A549 (cell line): Measurements from ENCODE around the gene VPS51. TPM values are rescaled to one million over a fixed set of nuclear protein-coding genes. Genes with fewer than 3 reads are reported as not detected.

ENCODE experiments used
- ATAC-seq, 2 experiments: fragments of 200-7000 bp in 1 of 2; fragments of >200 bp in 1 of 2; cut with Nextera tagmentation in 1 of 2; cut with Tn5 transposase in 1 of 2; 3 replicates each; pipeline versions ENCODE4 v1.8.0 to v1.9.1; 2018 to 2020; ENCODE audit warnings: mild to moderate bottlenecking in 1 of 2, moderate library complexity in 1 of 2
- CTCF ChIA-PET: fragments of 300-600 bp; sonication (Branson Sonifier 250); formaldehyde crosslinking; extraction: SDS; loops from one replicate; lab custom pipeline; 2021; ENCODE audit warnings: antibody characterized with exemption, inconsistent platforms; lab: Yijun Ruan, JAX
- POLR2A ChIA-PET: fragments of 350-600 bp; formaldehyde crosslinking; extraction: SDS; loops from one replicate; lab custom pipeline; 2021; ENCODE audit warnings: antibody characterized with exemption, inconsistent platforms; lab: Yijun Ruan, JAX
- DNase-seq, 2 experiments: peaks; one replicate each; pipeline versions ENCODE4 v3.0.0 to v3.0.0-alpha.2; 2011 to 2016; ENCODE audit warnings: low read depth in 1 of 2, low spot score in 1 of 2
- FAIRE-seq: peaks from 2 replicates; lab custom pipeline; 2011; peaks lifted over from hg19 to GRCh38; lab: Jason Lieb, UNC
- H3K27ac ChIP-seq, 2 experiments: fragments of >200 bp; sonication (Bioruptor Twin); formaldehyde crosslinking; 3 replicates each; pipeline ENCODE4 v1.5.1; 2016 to 2017
- H3K4me1 ChIP-seq: fragments of >200 bp; sonication (Bioruptor Twin); formaldehyde crosslinking; 3 replicates; pipeline ENCODE4 v1.6.1; 2016
- H3K4me2 ChIP-seq: fragments of >200 bp; sonication (Bioruptor Twin); formaldehyde crosslinking; 3 replicates; pipeline ENCODE4 v1.6.1; 2016
- H3K4me3 ChIP-seq: fragments of >200 bp; sonication (Bioruptor Twin); formaldehyde crosslinking; 3 replicates; pipeline ENCODE4 v1.5.1; 2016
- H3K9me3 ChIP-seq: fragments of >200 bp; sonication (Bioruptor Twin); formaldehyde crosslinking; 3 replicates; pipeline ENCODE4 v1.6.1; 2016
- BHLHE40 ChIP-seq: IDR thresholded peaks from 2 replicates; pipeline ENCODE4 v1.6.1; 2012; ENCODE audit warnings: low read depth, low read length, inconsistent platforms
- CEBPB ChIP-seq, 2 experiments: fragments of >200 bp in 1 of 2; sonication (Bioruptor Twin) in 1 of 2; formaldehyde crosslinking in 1 of 2; IDR thresholded peaks; 2 replicates each; pipeline ENCODE4 v1.6.1; 2012 to 2016
- EP300 ChIP-seq, 2 experiments: fragments of >200 bp; sonication (Bioruptor Twin); formaldehyde crosslinking; IDR thresholded peaks; 2 replicates in 1 of 2; 3 replicates in 1 of 2; pipeline ENCODE4 v1.6.1; 2016 to 2017
- FOSB ChIP-seq: fragments of 250-450 bp; sonication (Bioruptor Pico); IDR thresholded peaks from 2 replicates; pipeline ENCODE4 v1.5.0; 2020; ENCODE audit warnings: mild to moderate bottlenecking, moderate library complexity
- HDAC2 ChIP-seq: fragments of 200-600 bp; sonication (generic); IDR thresholded peaks from 2 replicates; pipeline ENCODE4 v1.6.1; 2016
- HOXA7 ChIP-seq: fragments of 250-450 bp; sonication (Bioruptor Pico); IDR thresholded peaks from 2 replicates; pipeline ENCODE4 v1.5.0; 2020; ENCODE audit warnings: mild to moderate bottlenecking, moderate library complexity
- KDM1A ChIP-seq: fragments of 200-600 bp; sonication (generic); IDR thresholded peaks from 2 replicates; pipeline ENCODE4 v1.6.1; 2016; ENCODE audit warnings: low read depth, mild to moderate bottlenecking
- KDM5A ChIP-seq: fragments of 200-600 bp; sonication (generic); IDR thresholded peaks from 2 replicates; pipeline ENCODE4 v1.6.1; 2016; ENCODE audit warnings: antibody characterized with exemption, mild to moderate bottlenecking
- MAZ ChIP-seq: fragments of 150-350 bp; IDR thresholded peaks from 2 replicates; pipeline ENCODE4 v1.6.1; 2014; ENCODE audit warnings: antibody characterized with exemption, low read depth, low read length, borderline replicate concordance
- RARB ChIP-seq: fragments of 250-450 bp; sonication (Bioruptor Pico); IDR thresholded peaks from 2 replicates; pipeline ENCODE4 v1.8.0; 2021; ENCODE audit warnings: mild to moderate bottlenecking, moderate library complexity
- RCOR1 ChIP-seq: fragments of 150-350 bp; IDR thresholded peaks from 2 replicates; pipeline ENCODE4 v1.6.1; 2014; ENCODE audit warnings: antibody characterized with exemption, low read length, low read depth
- SREBF2 ChIP-seq: fragments of 450-650 bp; IDR thresholded peaks from 2 replicates; pipeline ENCODE4 v1.6.1; 2014; ENCODE audit warnings: mild to moderate bottlenecking, moderate library complexity
- TFCP2L1 ChIP-seq: fragments of 250-450 bp; sonication (Bioruptor Pico); IDR thresholded peaks from 2 replicates; pipeline ENCODE4 v1.5.0; 2021; ENCODE audit warnings: mild to moderate bottlenecking
- TP53 ChIP-seq: fragments of 250-450 bp; sonication (Bioruptor Pico); IDR thresholded peaks from 2 replicates; pipeline ENCODE4 v1.5.0; 2021; ENCODE audit warnings: mild to moderate bottlenecking, moderate library complexity
- ZNF302 ChIP-seq: fragments of 250-450 bp; sonication (Bioruptor Pico); IDR thresholded peaks from 2 replicates; pipeline ENCODE4 v1.9.0; 2021; ENCODE audit warnings: inconsistent platforms, mild to moderate bottlenecking, moderate library complexity
- WGBS: methylation state at CpG from one replicate; pipeline ENCODE4 v1.1.6; 2017; ENCODE audit errors: missing lambda C conversion rate; 5-methylcytosine and 5-hydroxymethylcytosine counted together
- polyA plus RNA-seq, 4 experiments: library from polyadenylated mRNA; depleted of rRNA in 3 of 4; stranded (reverse); fragments of >200 nt; fragmentation: RNase III in 1 of 4; extraction: RNeasy Plus Mini Kit Qiagen cat#74134 plus additional on column Dnase treatment in 1 of 4; gene quantifications; 2 replicates in 3 of 4; 3 replicates in 1 of 4; pipeline ENCODE4 v1.2.3, GENCODE V29; 2011 to 2017
- TF ChIP-seq, protein P1 (sequence below): fragments of 250-450 bp; sonication (Bioruptor Pico); IDR thresholded peaks from 2 replicates; pipeline ENCODE4 v1.5.0; 2020; ENCODE audit warnings: low read depth, mild to moderate bottlenecking, moderate library complexity
- TF ChIP-seq, protein P2 (sequence below): fragments of 200-600 bp; sonication (generic); IDR thresholded peaks from 2 replicates; pipeline ENCODE4 v1.6.1; 2016; ENCODE audit warnings: antibody characterized with exemption, mild to moderate bottlenecking, moderate library complexity
- TF ChIP-seq, protein P3 (sequence below): fragments of >200 bp; sonication (Bioruptor Twin); formaldehyde crosslinking; IDR thresholded peaks from 3 replicates; pipeline ENCODE4 v1.5.1; 2016
- TF ChIP-seq, protein P4 (sequence below): IDR thresholded peaks from 2 replicates; pipeline ENCODE4 v1.6.1; 2012; ENCODE audit warnings: low read depth, borderline replicate concordance

The VPS51 gene
- polyA plus RNA-seq, 2 of the 4 experiments (the other 2 are of a cell fraction): 37.2 to 51.0 TPM

DNA sequence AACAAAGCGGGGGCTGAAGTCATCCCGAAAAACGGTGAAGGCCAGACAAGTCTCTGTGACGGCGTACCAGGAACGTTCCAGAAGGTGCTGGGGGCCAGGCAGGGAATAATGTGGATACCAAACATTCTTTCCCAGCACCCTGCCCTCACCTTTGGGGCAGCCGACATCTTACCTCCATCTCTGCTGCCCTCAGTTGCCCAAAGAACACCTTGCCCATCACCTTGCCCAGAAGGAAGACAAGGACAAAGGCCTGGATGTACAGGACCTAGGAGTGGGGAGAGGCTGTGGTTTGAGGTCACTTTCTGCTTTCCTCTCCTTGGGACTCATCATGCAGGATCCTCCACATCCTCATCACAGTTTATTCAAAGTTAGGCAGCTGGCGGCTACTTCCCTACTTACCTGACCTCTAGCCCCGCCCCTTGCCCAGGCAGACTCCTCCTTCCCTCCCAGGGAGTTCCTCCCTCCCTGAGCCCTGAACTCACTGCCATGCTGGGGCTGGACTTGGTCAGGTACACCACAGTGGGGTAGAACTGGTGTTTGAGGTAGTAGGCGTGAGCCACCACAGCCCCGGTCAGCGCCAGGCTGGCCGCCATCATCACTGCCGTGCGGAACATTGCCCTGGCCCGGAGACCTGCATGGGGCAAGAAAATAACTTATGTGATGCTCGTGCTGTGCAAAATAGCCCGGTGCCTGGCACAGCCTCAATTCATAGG is 37.1 kb downstream of the VPS51 start:
- ChIA-PET CTCF (interaction anchor here (0.9 to 7.3 kb wide), 4 partner anchors 14 to 133 kb away, joined by 3 to 75 read pairs (median 8); partner anchors contain the start of genes FAU, MRPL49, TM7SF2 and ZNHIT2), POLR2A (interaction anchor here (3.0 kb wide), 1 partner anchor 11 kb away, joined by 37 read pairs; the partner anchor contains the start of genes FAU and MRPL49)
- DNase-seq (peak; percentile 42 to 54), ATAC-seq (peak in 1 of 2 experiments; percentile 4; a peak in 3 of 6 replicates), FAIRE-seq (no peak)
- H3K4me3 ChIP-seq: peak overlapping the region; percentile 89
- no peaks in the 10 kb centered on the region for H3K9me3 ChIP-seq
- peak overlapping the region; percentile 96 to 98 for H3K27ac ChIP-seq
- peak overlapping the region; percentile 100 for H3K4me2 ChIP-seq
- peaks cover 15% of the 10 kb centered on the region for H3K4me1 ChIP-seq
- WGBS: 41% methylated on average over 18 of the region's 18 CpGs
- TF ChIP-seq KDM1A: no peak
- TF ChIP-seq BHLHE40: no peak
- TF ChIP-seq MAZ: no peak
- no peak for TF ChIP-seq HDAC2
- no peak for TF ChIP-seq EP300 (IDR thresholded peaks at IDR 0.05)
- no peak for TF ChIP-seq HOXA7 (CRISPR knock-in tag)
- TF ChIP-seq ZNF302 (CRISPR knock-in tag): no peak
- TF ChIP-seq, protein P1, sequence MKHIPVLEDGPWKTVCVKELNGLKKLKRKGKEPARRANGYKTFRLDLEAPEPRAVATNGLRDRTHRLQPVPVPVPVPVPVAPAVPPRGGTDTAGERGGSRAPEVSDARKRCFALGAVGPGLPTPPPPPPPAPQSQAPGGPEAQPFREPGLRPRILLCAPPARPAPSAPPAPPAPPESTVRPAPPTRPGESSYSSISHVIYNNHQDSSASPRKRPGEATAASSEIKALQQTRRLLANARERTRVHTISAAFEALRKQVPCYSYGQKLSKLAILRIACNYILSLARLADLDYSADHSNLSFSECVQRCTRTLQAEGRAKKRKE: no peak
- TF ChIP-seq, protein P2, sequence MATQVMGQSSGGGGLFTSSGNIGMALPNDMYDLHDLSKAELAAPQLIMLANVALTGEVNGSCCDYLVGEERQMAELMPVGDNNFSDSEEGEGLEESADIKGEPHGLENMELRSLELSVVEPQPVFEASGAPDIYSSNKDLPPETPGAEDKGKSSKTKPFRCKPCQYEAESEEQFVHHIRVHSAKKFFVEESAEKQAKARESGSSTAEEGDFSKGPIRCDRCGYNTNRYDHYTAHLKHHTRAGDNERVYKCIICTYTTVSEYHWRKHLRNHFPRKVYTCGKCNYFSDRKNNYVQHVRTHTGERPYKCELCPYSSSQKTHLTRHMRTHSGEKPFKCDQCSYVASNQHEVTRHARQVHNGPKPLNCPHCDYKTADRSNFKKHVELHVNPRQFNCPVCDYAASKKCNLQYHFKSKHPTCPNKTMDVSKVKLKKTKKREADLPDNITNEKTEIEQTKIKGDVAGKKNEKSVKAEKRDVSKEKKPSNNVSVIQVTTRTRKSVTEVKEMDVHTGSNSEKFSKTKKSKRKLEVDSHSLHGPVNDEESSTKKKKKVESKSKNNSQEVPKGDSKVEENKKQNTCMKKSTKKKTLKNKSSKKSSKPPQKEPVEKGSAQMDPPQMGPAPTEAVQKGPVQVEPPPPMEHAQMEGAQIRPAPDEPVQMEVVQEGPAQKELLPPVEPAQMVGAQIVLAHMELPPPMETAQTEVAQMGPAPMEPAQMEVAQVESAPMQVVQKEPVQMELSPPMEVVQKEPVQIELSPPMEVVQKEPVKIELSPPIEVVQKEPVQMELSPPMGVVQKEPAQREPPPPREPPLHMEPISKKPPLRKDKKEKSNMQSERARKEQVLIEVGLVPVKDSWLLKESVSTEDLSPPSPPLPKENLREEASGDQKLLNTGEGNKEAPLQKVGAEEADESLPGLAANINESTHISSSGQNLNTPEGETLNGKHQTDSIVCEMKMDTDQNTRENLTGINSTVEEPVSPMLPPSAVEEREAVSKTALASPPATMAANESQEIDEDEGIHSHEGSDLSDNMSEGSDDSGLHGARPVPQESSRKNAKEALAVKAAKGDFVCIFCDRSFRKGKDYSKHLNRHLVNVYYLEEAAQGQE: no peak
- TF ChIP-seq SREBF2: no peak
- no peak for TF ChIP-seq RARB (CRISPR knock-in tag)
- TF ChIP-seq FOSB: no peak
- TF ChIP-seq, protein P3, sequence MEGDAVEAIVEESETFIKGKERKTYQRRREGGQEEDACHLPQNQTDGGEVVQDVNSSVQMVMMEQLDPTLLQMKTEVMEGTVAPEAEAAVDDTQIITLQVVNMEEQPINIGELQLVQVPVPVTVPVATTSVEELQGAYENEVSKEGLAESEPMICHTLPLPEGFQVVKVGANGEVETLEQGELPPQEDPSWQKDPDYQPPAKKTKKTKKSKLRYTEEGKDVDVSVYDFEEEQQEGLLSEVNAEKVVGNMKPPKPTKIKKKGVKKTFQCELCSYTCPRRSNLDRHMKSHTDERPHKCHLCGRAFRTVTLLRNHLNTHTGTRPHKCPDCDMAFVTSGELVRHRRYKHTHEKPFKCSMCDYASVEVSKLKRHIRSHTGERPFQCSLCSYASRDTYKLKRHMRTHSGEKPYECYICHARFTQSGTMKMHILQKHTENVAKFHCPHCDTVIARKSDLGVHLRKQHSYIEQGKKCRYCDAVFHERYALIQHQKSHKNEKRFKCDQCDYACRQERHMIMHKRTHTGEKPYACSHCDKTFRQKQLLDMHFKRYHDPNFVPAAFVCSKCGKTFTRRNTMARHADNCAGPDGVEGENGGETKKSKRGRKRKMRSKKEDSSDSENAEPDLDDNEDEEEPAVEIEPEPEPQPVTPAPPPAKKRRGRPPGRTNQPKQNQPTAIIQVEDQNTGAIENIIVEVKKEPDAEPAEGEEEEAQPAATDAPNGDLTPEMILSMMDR: no peak
- TF ChIP-seq KDM5A: no peak
- TF ChIP-seq, protein P4, sequence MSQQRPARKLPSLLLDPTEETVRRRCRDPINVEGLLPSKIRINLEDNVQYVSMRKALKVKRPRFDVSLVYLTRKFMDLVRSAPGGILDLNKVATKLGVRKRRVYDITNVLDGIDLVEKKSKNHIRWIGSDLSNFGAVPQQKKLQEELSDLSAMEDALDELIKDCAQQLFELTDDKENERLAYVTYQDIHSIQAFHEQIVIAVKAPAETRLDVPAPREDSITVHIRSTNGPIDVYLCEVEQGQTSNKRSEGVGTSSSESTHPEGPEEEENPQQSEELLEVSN: no peak

DNA sequence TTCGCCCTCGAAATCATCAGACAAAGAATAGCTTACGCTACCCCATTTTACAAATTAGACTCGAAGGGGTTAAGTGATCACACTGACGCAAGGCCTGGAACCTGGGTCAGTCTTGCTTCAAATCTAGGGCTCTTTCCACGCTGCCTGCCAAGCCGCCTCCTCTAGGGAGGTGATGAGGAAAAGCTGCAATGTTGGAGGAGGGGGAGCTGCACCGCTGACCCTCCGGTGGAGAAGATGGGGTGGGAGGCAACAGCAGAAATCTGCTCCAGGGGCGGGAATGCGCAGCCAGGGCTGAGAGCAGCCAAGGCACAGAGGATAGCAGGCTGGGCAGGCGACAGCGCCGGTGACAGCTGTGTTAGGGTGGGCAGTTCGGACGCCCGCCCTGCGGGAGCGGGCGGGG is 37.7 kb downstream of the VPS51 start:
- FAIRE-seq (no peak), DNase-seq (no peak), ATAC-seq (peak in 1 of 2 experiments; percentile 0; a peak in 2 of 6 replicates)
- peaks cover 15% of the 10 kb centered on the region for H3K4me1 ChIP-seq
- 1% methylated on average over 20 of the region's 20 CpGs for WGBS
- CTCF ChIA-PET: interaction anchor here (0.9 to 2.3 kb wide), 3 partner anchors 16 to 132 kb away, joined by 3 to 13 read pairs (median 3); partner anchors contain the start of genes TM7SF2 and ZNHIT2
- peak overlapping the region; percentile 89 for H3K4me3 ChIP-seq
- peak overlapping the region; percentile 96 to 98 for H3K27ac ChIP-seq
- no peaks in the 10 kb centered on the region for H3K9me3 ChIP-seq
- TF ChIP-seq CEBPB (IDR thresholded peaks at IDR 0.05) (no peak), RCOR1 (no peak), TP53 (no peak), TFCP2L1 (CRISPR knock-in tag) (no peak), SREBF2 (no peak)
- TF ChIP-seq, protein P2: peak; percentile 10; the same call in 1 of the 2 replicates
- peak overlapping the region; percentile 100 for H3K4me2 ChIP-seq
- POLR2A ChIA-PET: interaction anchor here (1.8 to 3.0 kb wide), 3 partner anchors 9 to 47 kb away, joined by 12 to 37 read pairs (median 28); partner anchors contain the start of genes CAPN1, FAU and MRPL49
